ENCODE measurements around the gene CENPX. TPM values are rescaled to one million over a fixed set of nuclear protein-coding genes. Genes with fewer than 3 reads are reported as not detected.

Gene CENPX
- total RNA-seq, 1 experiment from 2014 or later, result 77.9 TPM

- H4K5ac ChIP-seq (ENCODE audit: insufficient read length, low read depth, low read length), result no peak overlapping the region
- H3K9me3 Mint-ChIP-seq, result no peaks in the 10 kb centered on the region
- H3K14ac ChIP-seq (ENCODE audit: insufficient read depth, low read length), result no peak overlapping the region; the same call in 1 of the 2 replicates
- H2BK12ac ChIP-seq (ENCODE audit: insufficient read length, low read depth, low read length), result no peak overlapping the region
- no peaks in the 10 kb centered on the region for H3K23me2 ChIP-seq (ENCODE audit: insufficient read length, low read depth, low read length, poor library complexity, severe bottlenecking)
- H3K27ac ChIP-seq (ENCODE audit: insufficient read length, low read depth, low read length), result no peak overlapping the region
- H3K4me2 ChIP-seq (ENCODE audit: insufficient read depth, insufficient read length, low read length), result no peak overlapping the region
- no peak for TF ChIP-seq CTCF (conservative IDR thresholded peaks at IDR 0.05)
- H2AK5ac ChIP-seq (ENCODE audit: insufficient read length, low read length), result no peak overlapping the region
- no peak overlapping the region for H4K91ac ChIP-seq (ENCODE audit: insufficient read length, low read depth, low read length)
- no peak overlapping the region; a peak in 1 of 7 replicates for H3K27ac Mint-ChIP-seq
- no peaks in the 10 kb centered on the region for H3K4me1 ChIP-seq (ENCODE audit: insufficient read depth, low read length)
- H2BK20ac ChIP-seq (ENCODE audit: low read depth, low read length, poor library complexity, severe bottlenecking), result no peak overlapping the region
- no peak overlapping the region for H3K9ac ChIP-seq (ENCODE audit: extremely low read depth, insufficient read length, low read length)
- no peak overlapping the region for H3K18ac ChIP-seq (ENCODE audit: insufficient read length, low read depth, low read length)
- no peak overlapping the region for H2BK15ac ChIP-seq (ENCODE audit: low read depth, low read length)
- H2BK120ac ChIP-seq (ENCODE audit: low read depth, low read length, poor library complexity, severe bottlenecking), result no peak overlapping the region
- no peak overlapping the region for H3K4ac ChIP-seq (ENCODE audit: low read depth, low read length)
- H3K56ac ChIP-seq (ENCODE audit: insufficient read length, low read depth, low read length), result no peak overlapping the region
- no peak overlapping the region for H4K8ac ChIP-seq (replicated peaks; ENCODE audit: insufficient read length, low read depth, low read length)
- no CpG with 5 or more reads among the region's 28 CpGs for WGBS (ENCODE audit: extremely low coverage, insufficient read length, low lambda C conversion rate)
- 0 out of 4 replicates have a peak, but pooled peaks cover 0 to 5% of the 10 kb centered on the region in 2 experiments for H3K4me1 Mint-ChIP-seq
- no peak overlapping the region for H2BK5ac ChIP-seq (ENCODE audit: insufficient read length, low read length)
- no peaks in the 10 kb centered on the region for H3K79me1 ChIP-seq (ENCODE audit: insufficient read depth, low read depth, low read length, poor library complexity, severe bottlenecking)
- no peaks in the 10 kb centered on the region for H3K27me3 Mint-ChIP-seq (ENCODE audit: low read depth)
- DNase-seq, result no peak
- H3T11ph ChIP-seq (ENCODE audit: low read length), result no peak overlapping the region
- H3K23ac ChIP-seq (ENCODE audit: insufficient read length, low read depth, low read length), result no peak overlapping the region
- no peaks in the 10 kb centered on the region for H3K9me3 ChIP-seq (ENCODE audit: control insufficient read depth, low read depth, low read length)
- H3K27me3 ChIP-seq (ENCODE audit: insufficient read depth, low read length), result no peaks in the 10 kb centered on the region
- H3K79me2 ChIP-seq (ENCODE audit: insufficient read depth, low read length), result no peaks in the 10 kb centered on the region
- H3K36me3 Mint-ChIP-seq (ENCODE audit: insufficient read depth in 1 of 3, low read depth in 3 of 3), result peaks cover 2 to 8% (median 3%) of the 10 kb centered on the region in 3 experiments; a peak in 4 of 7 replicates
- no peaks in the 10 kb centered on the region for H4K20me1 ChIP-seq (ENCODE audit: control insufficient read depth, insufficient read depth, insufficient read length)
- H2AFZ ChIP-seq (ENCODE audit: low read length), result no peak overlapping the region
- H3K4me3 Mint-ChIP-seq, result no peak overlapping the region
Observed at GRCh38 chr17:82016061-82016874, 6.4 kb downstream of the CENPX start.

Measured in H9 (cell line).